HG03575 (cell line): ENCODE results near the gene FURIN.
"Not testable (repeated sequence)": the region's sequence is repeated elsewhere in the genome, so short reads cannot be mapped to it uniquely, and the experiment has no call there.

Experiments used
- ATAC-seq: cut with Tn5 transposase; IDR thresholded peaks from one replicate; pipeline ENCODE4 v1.9.1; 2021; ENCODE audit not compliant: unreplicated experiment, insufficient number of reproducible peaks, low FRiP score; ENCODE audit errors: extremely low read depth

FURIN gene

GRCh38 chr15:90868261-90868689 lies at the start of gene FURIN:
FURIN (plus strand) TSS chr15:90868588; CDS start chr15:90875741, 7,153 bp downstream.
- ATAC-seq = no peak

- no peak for ATAC-seq
Observed at GRCh38 chr15:90819390-90819789, 49.0 kb upstream of the FURIN start.

- no peak for ATAC-seq
Observed at GRCh38 chr15:90819850-90820249, 48.5 kb upstream of the FURIN start.

GRCh38 chr15:90820481-90820880 lies 47.9 kb upstream of the FURIN start:
- ATAC-seq = no peak

- ATAC-seq = no peak
Observed at GRCh38 chr15:90822204-90822955, 46.0 kb upstream of the FURIN start.

- ATAC-seq = no peak
Observed at GRCh38 chr15:90823455-90823974, 44.9 kb upstream of the FURIN start.

- ATAC-seq = not testable (repeated sequence)
Observed at GRCh38 chr15:90825115-90825899, 43.1 kb upstream of the FURIN start.

GRCh38 chr15:90826206-90826885 lies 42.0 kb upstream of the FURIN start:
- ATAC-seq = not testable (repeated sequence)

GRCh38 chr15:90826886-90827435 lies 41.4 kb upstream of the FURIN start:
- ATAC-seq = no peak

- no peak for ATAC-seq
Observed at GRCh38 chr15:90828111-90828510, 40.3 kb upstream of the FURIN start.

- no peak for ATAC-seq
Observed at GRCh38 chr15:90829126-90829525, 39.3 kb upstream of the FURIN start.

GRCh38 chr15:90829942-90830440 lies 38.4 kb upstream of the FURIN start:
- no peak for ATAC-seq

GRCh38 chr15:90834626-90835025 lies 33.8 kb upstream of the FURIN start:
- no peak for ATAC-seq

- ATAC-seq = no peak
Observed at GRCh38 chr15:90836296-90836871, 32.0 kb upstream of the FURIN start.

GRCh38 chr15:90837094-90837493 lies 31.3 kb upstream of the FURIN start:
- ATAC-seq = no peak

- ATAC-seq = no peak
Observed at GRCh38 chr15:90838139-90838538, 30.2 kb upstream of the FURIN start.

GRCh38 chr15:90838544-90838943 lies 29.8 kb upstream of the FURIN start:
- no peak for ATAC-seq

GRCh38 chr15:90839187-90840071 lies 29.0 kb upstream of the FURIN start:
- no peak for ATAC-seq
